SW 1271 (cell line): ENCODE results near the gene CYP20A1.
"Not testable (repeated sequence)": the region's sequence is repeated elsewhere in the genome, so short reads cannot be mapped to it uniquely, and the experiment has no call there.

Experiments used
- DNase-seq, 2 experiments: peaks; one replicate each; lab custom pipeline; 2025; lab: John Stamatoyannopoulos, UW

The CYP20A1 gene, protein sequence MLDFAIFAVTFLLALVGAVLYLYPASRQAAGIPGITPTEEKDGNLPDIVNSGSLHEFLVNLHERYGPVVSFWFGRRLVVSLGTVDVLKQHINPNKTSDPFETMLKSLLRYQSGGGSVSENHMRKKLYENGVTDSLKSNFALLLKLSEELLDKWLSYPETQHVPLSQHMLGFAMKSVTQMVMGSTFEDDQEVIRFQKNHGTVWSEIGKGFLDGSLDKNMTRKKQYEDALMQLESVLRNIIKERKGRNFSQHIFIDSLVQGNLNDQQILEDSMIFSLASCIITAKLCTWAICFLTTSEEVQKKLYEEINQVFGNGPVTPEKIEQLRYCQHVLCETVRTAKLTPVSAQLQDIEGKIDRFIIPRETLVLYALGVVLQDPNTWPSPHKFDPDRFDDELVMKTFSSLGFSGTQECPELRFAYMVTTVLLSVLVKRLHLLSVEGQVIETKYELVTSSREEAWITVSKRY

GRCh38 chr2:203238704-203239526 lies at the start of gene CYP20A1:
Gene CYP20A1 (plus strand): TSS chr2:203239018. CDS start chr2:203239063, 45 bp downstream.
- DNase-seq, result peak; percentile 81 to 91

- not testable (repeated sequence) for DNase-seq
These were observed 48.3 kb upstream of the CYP20A1 start for GRCh38 chr2:203190547-203190946.

DNA sequence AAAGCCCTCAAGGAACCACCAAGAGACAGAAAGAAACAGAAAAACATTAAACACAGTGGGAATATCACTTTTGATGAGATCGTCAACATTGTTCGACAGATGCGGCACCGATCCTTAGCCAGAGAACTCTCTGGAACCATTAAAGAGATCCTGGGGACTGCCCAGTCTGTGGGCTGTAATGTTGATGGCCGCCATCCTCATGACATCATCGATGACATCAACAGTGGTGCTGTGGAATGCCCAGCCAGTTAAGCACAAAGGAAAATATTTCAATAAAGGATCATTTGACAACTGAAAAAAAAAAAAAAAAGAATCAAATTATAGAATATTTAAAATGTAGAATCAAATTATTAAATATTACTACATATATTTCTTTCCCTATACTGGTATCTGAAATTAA lies 47.8 kb upstream of the CYP20A1 start:
- not testable (repeated sequence) for DNase-seq

DNA sequence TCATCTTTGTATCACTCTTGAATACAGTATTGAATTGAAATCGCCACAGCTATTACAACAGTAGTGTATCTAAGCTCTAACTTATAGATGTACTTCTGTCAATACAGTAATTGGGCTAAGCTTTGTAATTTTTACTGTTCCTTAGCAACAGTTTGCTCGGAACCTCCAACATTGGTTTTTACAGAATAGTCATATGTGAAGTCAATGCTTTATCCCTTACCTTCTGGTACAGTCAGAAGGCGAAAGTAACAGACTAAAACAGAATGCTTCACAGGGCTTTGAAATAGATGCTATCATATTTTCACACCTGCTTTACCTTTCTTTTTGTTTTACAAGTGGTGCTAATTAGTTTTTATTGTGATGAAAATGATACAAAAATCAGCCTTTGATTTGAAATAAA lies 46.9 kb upstream of the CYP20A1 start:
- no peak for DNase-seq

DNA sequence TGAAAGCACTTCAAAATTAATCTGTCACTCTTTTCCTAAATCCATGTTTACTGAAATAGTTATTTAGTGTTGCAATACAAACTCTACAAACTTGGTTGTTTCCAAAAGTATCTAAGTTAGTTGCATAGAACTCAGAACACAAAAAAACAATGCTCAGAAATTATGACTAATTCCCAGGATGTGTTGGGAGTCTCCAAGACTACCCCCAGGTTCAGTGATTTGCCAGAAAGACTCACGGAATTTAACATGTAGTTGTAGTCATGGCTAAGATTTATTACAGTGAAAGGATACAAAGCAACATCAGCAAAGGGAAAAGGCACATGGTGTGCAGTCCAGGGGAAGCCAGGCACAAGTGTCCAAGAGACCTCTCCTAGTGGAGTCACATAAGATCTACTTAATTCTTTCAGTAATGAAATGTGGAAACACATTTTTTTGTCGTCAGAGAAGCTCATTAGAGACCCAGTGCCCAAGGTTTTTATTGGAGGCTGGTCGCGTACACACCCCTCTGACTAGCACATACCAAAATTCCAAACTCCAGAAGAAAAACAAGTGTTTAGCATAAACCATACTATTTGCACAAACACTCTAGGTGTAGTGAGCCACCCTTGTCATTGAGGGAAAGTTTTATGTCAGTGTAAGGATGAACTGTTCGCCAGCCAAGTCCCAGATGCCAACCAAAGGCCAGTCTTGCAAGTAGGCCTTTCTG lies 43.3 kb upstream of the CYP20A1 start:
- no peak for DNase-seq

GRCh38 chr2:203200866-203201265 lies 38.0 kb upstream of the CYP20A1 start:
- no peak for DNase-seq

- no peak for DNase-seq
These were observed 37.4 kb upstream of the CYP20A1 start for GRCh38 chr2:203201426-203201825.

DNA sequence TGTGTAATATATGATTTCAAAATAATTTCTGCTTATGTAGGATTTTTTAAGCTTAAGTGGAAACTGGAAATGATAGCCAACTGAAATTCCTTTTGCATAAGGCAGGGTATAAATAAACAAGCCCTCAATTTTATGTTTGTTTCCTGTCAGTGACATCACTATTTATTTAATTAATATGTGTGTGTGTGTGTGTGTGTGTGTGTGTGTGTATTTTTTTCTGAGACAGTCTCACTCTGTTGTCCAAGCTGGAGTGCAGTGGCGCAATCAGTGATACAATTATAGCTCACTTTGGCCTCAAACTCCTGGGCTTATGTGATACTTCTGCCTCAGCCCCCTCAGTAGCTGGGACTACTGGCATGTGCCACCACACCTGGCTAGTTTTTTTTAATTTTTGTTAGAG lies 29.3 kb upstream of the CYP20A1 start:
- DNase-seq, result no peak

GRCh38 chr2:203225423-203226039 lies 13.3 kb upstream of the CYP20A1 start:
- DNase-seq, result peak in 1 of 2 experiments; percentile 8

- not testable (repeated sequence) for DNase-seq
These were observed 9.1 kb upstream of the CYP20A1 start for GRCh38 chr2:203229674-203230073.

DNA sequence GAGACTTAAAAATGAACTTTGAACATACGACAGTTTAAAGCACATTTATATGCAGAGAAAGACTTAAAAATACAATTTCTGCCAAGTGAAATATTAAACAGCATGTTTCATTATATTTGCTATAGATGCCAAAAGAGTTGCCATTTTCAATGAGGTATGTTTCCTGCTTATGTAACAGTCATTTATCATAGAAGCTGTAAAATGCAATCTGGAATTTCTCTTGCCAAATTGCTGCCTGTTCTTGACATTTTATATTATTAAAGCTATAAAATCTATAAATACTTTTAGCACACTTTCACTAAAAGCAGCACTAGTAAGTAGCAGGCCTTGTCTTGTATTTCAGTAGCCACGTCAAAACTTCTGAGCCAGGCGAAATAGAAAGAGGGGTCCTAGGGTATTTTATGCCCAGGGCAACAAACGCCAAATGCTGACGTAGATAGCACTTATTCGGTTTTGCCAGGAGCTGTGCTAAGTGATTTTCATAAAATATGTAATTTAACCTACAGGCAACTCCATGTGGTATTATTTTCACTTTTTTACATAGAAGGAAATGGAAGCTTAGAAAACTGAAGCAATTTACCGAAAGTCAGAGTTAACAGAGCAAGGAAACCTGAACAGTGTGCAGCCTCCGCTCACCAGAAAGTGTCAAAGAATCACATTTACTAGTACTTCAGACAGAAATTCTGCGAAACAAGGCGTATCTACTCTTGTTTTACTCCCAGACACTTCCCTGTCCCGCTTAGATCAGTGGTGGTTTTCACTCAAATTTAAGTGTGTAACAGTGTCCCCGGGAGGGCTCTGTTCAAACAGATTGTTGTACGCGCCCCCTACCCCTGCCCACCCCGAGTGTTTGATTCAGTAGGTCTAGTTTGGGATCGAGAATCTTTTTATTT lies 1.2 kb upstream of the CYP20A1 start:
- no peak for DNase-seq

DNA sequence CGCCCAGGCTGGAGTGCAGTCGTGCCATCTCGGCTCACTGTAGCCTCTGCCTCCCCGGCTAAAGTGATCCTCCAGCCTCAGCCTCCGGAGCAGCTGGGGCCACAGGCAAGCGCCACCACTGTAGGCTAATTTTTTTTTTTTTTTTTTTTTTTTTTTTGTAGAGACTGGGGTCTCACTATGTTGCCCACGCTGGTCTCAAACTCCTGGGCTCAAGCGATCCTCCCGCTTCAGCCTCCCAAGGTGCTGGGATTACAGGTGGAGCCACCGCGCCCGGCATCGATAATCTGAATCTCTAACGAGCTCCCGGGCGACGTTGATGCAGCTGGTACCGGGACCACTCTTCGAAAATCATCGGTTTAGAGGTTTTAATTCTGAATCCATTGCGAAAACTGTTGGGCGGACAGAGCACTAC lies 520 bp upstream of the CYP20A1 start:
- DNase-seq, result no peak

GRCh38 chr2:203240491-203240890 lies 1.7 kb downstream of the CYP20A1 start:
- no peak for DNase-seq

DNA sequence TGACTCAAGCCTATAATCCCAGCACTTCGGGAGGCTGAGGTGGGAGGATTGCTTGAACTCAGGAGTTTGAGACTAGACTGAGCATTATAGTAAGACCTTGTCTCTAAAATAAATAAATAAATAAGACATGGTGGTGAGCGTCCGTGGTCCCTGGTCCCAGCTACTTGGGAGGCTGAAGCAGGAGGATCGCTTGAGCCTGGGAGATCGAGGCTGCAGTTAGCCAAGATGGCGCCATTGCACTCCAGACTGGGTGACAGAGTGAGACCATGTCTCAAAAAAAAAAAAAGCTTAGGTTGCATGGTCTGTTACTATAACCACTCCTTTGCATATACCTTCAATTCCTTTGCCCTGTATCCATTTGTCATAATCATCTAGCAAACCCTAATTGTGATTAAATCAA lies 3.7 kb downstream of the CYP20A1 start:
- no peak for DNase-seq

DNA sequence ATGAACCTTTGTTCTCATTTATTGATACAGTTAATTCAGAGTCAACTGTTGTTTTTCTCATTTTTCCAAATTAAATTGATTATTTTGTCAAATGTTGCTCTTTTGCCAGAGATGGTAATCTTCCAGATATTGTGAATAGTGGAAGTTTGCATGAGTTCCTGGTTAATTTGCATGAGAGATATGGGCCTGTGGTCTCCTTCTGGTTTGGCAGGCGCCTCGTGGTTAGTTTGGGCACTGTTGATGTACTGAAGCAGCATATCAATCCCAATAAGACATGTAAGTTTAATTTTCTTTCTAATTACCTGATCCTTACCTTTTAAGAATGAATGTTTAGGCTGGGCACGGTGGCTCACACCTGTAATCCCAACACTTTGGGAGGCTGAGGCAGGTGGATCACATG lies 7.8 kb downstream of the CYP20A1 start:
- DNase-seq, result no peak

GRCh38 chr2:203252818-203253217 lies 14.0 kb downstream of the CYP20A1 start:
- DNase-seq, result no peak

DNA sequence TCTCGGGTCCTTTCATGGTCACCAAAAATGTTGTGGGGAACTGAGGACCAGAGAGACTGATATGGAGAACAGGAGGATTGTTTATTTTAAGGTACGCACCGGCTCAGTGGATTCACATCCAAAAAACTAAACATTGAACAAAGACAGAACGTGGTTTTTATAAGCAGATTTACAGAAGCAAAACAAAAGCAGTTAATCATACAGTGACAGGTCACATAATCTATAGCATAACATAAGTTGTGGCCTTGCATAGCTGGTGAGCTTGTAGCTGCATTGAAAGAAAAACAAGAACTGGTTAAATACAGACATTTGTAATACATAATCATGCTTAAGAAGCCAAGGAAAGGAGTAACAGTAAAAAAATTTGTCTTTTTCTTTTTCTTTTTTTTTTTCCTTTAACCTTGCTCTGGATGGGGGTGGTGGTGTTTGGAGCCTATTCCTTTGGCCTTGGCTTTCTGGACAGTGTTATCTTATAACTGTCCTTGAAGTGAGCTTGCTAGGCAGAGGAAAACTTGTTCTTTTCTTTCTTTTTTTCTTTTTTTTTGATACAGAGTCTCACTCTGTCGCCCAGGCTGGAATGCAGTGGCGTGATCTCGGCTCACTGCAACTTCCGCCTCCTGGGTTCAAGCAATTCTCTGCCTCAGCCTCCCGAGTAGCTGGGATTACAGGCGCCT lies 14.7 kb downstream of the CYP20A1 start:
- not testable (repeated sequence) for DNase-seq

DNA sequence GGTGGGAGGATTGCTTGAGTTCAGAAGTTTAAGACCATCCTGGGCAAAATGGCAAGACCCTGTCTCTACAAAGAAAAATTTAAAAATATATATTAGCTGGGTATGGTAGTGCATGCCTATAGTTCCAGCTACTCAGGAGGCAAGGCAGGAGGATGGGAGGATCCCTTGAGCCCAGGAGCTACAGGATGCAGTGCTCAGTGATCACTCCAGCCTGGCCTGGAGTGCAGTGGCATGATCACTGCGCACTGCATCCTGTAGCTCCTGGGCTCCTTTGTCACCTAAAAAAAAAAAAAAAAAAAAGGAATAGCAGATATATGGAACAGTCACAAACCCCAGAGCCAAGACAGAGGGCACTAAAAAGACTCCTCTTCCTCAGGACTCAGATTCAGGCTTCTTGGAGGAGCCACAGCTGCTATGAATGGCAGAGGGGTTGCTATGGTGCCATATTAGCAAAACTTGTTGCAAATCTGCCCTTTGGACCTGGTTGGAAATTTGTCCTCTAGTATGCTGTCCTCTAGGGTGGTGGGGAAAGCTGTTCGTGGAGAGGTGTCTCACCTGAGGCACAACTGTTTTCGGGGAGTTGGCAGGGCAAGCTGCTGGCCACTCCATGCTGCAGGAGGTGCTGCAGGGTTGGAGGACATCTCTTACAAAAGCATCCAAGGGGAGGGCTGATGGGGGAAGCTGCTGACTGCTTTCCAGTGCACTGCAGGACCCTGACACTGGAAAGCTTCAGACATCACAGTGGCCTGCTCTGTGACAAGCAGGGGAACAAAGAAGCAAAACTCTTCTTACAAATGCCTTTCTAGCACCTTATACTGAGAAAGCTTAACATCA lies 22.7 kb downstream of the CYP20A1 start:
- no peak for DNase-seq

GRCh38 chr2:203279288-203279687 lies 40.5 kb downstream of the CYP20A1 start:
- no peak for DNase-seq
